Stimulated activated naive CD4-positive, alpha-beta T cell treated with Interleukin-2 at 50 U/mL for 16 hours (primary cell): ENCODE measurements around the gene FLOT2.
A peak's percentile ranks its signal among the peaks of the same experiment; 100 is the strongest.
"Not testable (repeated sequence)": the region's sequence is repeated elsewhere in the genome, so short reads cannot be mapped to it uniquely, and the experiment has no call there.

Experiments used
- DNase-seq: peaks from one replicate; lab custom pipeline; 2025; lab: John Stamatoyannopoulos, UW

FLOT2 gene

DNA sequence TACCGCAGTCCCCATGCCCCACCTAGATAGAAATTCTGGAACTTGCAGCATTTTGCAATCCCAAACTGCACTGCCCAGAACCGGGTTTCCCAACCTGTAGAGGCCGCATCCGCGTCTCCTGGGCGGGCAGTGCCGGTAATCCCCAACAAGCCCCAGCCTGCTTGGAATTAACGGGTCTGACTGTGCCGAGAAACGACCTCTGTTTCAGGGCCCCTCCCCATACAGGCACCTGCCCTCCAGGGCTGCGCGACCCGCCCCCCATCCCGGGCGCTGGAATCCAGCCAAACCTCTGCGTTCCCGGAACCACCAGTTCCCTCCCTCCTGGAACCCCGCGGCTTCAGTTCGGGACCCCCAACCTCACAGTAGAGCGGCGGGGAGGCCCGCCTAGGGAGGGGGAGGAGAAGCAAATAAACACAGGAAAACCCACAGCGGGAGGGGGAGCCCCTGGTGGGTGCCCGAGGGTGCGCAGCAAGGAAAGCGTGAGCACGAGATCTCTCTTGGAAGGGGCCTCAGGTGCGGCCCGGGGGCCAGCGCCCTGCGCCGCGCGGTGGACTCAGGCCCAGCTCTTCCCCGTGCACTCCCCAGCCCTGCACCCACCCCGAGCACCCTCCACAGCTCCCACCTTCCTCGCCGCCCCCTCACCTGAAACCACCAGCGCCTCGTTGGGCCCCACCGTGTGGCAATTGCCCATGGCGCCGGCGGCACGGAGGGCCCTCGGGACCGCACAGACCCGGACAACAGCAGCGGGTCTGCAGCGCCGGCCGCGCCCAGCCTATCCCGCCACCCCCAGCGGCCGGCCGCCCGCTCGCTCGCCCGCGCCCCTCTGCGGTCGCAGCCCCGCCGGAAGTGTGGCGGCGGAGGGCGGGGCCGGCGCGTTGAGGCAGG, at the start of gene FLOT2:
Gene FLOT2, minus strand, starts transcription at position 850 of the 885 bp plus-strand sequence. Its CDS starts 159 bp downstream, at position 691.
- peak; percentile 69 for DNase-seq

GRCh38 chr17:28946239-28946638, 48.7 kb upstream of the FLOT2 start:
- no peak for DNase-seq

DNA sequence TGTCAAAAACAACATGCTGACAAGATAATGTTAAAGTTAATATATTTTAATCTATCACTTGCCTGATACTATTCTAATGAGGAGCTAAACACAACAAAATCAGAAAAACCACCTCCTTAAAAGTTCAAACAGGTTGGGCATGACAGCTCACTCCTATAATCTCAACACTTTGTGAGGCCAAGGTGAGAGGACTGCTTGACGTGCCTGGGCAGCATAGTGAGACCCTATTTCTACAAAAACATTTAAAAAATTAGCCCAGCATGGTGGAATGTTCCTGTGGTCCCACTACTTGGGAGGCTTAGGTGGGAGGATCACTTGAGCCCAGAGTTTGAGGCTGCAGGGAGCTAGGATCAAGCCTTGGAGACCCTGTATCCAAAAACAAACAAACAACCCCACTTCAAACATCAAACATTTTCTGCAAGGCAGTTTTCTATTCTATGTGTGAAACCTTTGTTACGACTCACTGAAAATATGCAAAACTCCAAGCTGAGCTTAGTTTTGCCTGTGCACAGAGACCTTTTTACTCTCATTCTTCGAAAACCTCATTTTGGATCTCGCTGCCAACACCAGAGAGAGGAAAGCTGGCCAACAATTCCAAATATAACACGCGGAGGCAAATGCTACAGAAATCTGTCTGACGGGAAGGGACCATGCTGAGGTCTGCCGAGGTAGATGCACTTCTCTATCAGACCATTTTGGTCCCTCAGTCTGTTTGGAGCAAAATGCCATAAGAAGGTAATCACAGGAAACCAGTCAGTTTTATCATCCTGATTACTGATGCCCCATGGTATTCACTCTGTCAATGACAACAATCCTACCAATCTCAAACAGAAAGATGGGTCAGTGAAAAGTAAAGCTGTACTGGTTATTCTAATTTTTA, 47.6 kb upstream of the FLOT2 start:
- DNase-seq: no peak

- no peak for DNase-seq
Observed at GRCh38 chr17:28944343-28944742, 46.8 kb upstream of the FLOT2 start.

DNA sequence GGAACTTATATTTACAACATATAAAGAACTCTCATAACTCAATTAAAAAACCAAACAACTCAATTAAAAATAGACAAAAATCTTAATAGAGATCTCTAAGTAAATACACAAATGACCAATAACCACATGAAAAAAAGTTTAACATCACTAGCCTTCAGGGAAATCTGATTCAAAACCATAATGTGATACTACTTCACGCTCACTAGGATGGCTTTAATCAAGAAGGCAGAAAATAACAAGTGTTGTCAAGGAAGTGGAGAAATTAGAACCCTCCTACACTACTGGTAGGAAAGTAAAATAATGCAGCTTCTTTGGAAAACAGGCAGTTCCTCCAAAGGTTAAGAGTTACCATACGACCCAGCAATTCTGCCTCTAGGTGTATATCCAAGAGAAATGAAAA, 45.4 kb upstream of the FLOT2 start:
- DNase-seq: no peak

- DNase-seq: no peak
Observed at GRCh38 chr17:28941251-28941650, 43.7 kb upstream of the FLOT2 start.

DNA sequence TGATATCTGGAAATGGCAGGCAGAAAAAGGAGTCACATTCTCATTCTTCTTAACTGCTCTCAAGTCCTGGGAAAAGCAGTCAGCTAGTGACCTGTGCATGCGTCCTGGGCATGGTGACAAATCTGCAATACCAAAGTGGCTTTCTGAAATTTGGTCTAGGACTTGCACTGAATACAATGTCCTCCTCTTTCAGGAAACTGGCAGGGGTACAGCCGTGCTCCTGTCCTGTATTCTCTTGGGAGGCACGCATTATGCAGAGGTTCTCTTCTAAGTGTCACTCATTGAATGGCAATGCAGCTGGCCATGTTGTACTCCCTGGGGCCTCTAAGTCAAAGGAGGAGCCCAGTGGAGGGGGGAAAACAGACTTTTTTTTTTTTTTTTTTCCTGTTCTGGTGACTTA, 43.1 kb upstream of the FLOT2 start:
- DNase-seq: no peak

DNA sequence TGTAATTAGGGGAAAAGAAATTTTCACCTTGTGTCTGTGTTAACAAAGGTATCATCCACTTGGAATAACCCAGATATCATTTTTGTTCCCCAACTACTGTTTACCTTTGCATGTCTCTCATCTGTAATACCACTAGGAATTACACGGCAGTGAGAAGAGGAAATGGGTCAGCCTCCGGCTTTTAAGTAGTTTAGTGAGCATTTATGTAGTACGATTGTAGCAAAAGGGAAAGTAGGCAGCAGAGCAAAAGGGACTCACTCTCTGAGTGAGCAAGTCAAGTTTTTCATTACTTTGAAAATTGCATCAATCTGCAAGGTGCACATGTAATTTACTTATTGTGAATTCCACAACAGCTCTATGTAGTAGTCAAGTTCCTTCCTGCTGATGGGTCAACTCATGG, 42.6 kb upstream of the FLOT2 start:
- no peak for DNase-seq

- no peak for DNase-seq
Observed at GRCh38 chr17:28938552-28938951, 41.0 kb upstream of the FLOT2 start.

DNA sequence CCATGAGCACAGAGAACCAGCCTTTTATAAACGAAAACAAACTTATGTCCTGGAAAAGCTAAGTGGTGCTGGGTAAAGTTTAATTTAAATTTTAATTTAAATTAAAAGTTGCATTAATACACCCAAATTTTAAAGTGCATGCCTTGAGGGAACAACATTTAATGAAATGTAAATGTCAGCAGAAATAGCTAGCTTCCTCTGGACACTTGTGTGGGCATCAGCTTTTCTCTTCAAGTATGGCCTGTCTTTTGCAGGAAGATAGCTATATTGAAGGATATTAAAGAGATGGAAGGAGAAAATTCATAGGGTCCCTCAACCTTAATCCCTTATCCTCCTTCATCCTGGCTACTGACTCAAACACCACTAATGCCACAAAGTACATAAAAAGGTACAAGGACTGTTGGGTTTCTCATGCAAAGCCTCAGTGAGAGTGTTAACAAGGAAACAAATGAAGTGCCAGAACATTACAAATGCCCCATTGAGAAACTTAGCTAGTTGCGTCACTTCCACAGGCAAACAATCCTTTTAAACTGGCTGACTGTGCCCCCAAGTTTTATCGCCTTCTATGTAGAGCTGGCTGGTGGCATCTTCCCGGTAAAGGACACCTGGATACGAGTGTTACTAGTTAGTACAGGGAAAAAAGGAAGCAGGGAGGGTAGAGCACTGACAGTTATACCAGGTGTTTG, 39.7 kb upstream of the FLOT2 start:
- DNase-seq: no peak

DNA sequence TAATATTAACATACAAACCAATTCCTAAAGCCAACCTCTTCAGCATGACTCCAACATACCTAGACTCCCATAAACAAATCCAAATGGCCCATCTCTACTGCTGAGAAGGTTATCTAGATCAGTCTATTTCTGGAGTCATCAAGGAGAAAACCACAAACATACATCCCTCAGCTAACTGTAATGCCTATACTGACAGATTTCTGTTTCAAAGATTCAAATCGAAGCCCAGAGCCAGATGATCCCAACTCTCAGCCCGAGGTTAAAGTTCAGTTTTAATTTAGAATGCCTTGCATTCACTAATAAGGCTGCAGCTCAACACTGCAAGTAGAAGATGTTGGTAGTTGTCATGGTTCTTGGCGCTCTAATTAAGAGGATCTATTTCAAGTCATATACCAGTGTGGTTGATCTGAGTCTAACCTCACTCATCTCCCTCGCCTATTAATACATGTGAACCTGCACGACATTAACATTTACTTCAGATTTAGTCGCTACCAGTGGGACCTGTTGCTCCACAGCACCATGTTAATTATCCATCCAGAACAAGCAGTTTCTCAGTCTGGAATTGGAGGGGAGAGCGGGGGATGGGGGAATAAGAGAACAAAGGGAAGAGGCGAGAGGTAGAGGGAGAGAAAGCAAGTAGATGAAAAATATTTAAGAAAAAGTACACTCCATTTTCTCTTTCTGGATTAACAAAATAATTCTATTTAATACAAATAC, 38.4 kb upstream of the FLOT2 start:
- DNase-seq: no peak

GRCh38 chr17:28934508-28934907, 37.0 kb upstream of the FLOT2 start:
- DNase-seq: not testable (repeated sequence)

GRCh38 chr17:28929787-28930186, 32.3 kb upstream of the FLOT2 start:
- no peak for DNase-seq

GRCh38 chr17:28928061-28928460, 30.5 kb upstream of the FLOT2 start:
- peak; percentile 38 for DNase-seq

- no peak for DNase-seq
Observed at GRCh38 chr17:28926786-28927185, 29.3 kb upstream of the FLOT2 start.

DNA sequence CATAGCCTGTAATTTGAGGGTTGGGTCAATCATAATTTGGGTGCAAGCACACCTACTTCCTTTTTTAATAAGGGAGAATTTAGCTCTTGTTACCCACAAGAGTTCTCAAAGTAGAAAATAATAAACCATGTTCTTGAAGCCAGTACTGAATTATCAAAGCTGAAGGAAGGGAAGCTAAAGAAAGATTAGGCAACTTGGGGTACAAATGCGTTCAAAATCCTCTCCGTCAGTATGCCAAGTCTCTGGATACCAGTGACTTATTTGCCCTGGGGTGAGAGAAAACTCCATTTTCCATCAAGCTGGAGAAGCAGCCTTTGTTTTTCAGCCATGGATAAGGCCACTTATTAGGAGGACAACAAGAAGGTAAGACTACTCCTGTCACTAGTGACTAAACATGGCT, 28.8 kb upstream of the FLOT2 start:
- no peak for DNase-seq

GRCh38 chr17:28925912-28926365, 28.4 kb upstream of the FLOT2 start:
- peak; percentile 14 for DNase-seq

DNA sequence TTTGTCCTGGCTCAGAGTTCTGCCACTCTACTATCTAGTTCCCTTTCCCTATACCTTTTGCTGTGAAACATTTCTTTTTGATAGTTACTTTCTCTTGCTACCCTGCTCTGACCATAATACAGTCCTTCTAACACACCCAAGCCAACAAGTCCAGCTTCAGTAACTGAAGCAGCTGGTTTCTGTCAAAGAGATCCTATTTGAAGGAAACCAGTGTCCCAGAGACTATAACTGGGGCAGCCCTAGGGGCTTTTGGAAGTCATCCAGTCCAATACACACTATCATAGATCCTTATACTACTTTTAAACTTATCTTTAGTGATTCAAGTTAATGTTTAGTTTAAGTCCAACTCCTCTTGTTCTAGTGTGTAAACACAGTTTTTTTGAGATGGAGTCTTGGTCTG, 22.7 kb upstream of the FLOT2 start:
- DNase-seq: no peak

GRCh38 chr17:28918295-28918694, 20.8 kb upstream of the FLOT2 start:
- DNase-seq: no peak

- no peak for DNase-seq
Observed at GRCh38 chr17:28917465-28917864, 19.9 kb upstream of the FLOT2 start.

DNA sequence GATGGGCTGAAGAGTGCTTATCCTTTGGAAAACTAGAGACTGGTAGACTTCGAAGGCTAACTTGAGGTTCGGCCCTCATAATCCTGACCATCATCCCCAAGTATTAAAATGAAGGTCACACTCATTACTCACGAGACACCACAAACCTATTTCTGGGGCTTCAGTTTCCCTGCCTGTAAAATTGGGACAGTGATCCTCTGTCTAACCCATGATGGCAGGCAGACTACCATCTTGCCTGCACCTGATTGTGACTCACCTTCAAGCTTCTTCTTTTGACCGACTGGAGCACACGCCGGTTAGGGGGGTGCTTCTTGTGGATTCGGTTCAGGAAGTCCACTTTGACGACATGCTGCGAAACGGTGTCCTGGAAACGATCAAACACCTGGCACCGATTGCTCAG, 19.5 kb upstream of the FLOT2 start:
- no peak for DNase-seq
